ENCODE results near the gene ADK.
"Not testable (repeated sequence)": the region's sequence is repeated elsewhere in the genome, so short reads cannot be mapped to it uniquely, and the experiment has no call there.

ADK gene

DNA sequence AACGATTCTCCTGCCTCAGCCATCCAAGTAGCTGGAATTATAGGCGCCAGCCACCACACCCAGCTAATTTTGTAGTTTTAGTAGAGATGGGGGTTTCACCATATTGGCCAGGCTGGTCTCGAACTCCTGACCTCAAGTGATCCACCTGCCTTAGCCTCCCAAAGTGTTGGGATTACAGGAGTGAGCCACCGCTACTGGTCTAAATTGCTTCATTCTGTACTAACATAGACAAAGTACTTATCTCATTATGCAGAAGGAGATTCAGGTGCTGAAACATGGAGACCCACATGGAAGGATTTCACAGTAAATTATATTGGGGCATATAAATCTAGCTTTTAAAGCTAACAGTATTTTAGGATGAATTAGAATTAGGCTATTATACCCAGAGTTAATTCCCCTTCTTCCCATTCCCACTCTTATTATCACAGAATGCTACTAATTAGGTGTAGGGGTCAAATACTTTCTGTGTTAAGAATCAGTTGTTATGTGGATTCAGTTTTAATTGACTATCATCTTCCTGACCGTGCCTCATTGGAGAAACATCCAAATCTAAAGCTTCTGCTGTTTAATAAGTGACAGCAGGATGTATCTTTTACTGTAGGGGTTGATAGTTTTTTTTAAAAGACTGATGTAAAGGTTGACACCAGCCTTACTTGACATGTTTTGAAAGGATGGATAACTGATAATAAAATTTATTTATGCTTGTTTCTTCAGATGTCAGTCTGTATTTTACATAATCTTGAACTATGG lies 27.2 kb downstream of the ADK start:
- Histone ChIP-seq H3K36me3 (ENCODE audit: control insufficient read depth, insufficient read depth, low read length) (no peaks in the 10 kb centered on the region), H3K27me3 (ENCODE audit: control insufficient read depth, insufficient read depth, low read length, poor library complexity, severe bottlenecking) (no peaks in the 10 kb centered on the region), H3K9me3 (ENCODE audit: control insufficient read depth, low read length) (no peaks in the 10 kb centered on the region), H3K27ac (ENCODE audit: insufficient read depth, low read depth, low read length, poor library complexity, severe bottlenecking) (no peak overlapping the region), H3K4me3 (ENCODE audit: insufficient read depth, low read depth, low read length) (no peak overlapping the region), H3K4me1 (ENCODE audit: control insufficient read depth, insufficient read depth, low read length) (no peaks in the 10 kb centered on the region)
- WGBS, 2 experiments: 85 to 90% methylated on average over 5 of the region's 5 CpGs

GRCh38 chr10:74179111-74179710 lies 28.2 kb downstream of the ADK start:
- H3K9me3 ChIP-seq (ENCODE audit: control insufficient read depth, low read length): no peaks in the 10 kb centered on the region
- H3K4me1 ChIP-seq (ENCODE audit: control insufficient read depth, insufficient read depth, low read length): no peaks in the 10 kb centered on the region
- no peaks in the 10 kb centered on the region for H3K36me3 ChIP-seq (ENCODE audit: control insufficient read depth, insufficient read depth, low read length)
- H3K27me3 ChIP-seq (ENCODE audit: control insufficient read depth, insufficient read depth, low read length, poor library complexity, severe bottlenecking): no peaks in the 10 kb centered on the region
- WGBS, 2 experiments: 93 to 96% methylated on average over 2 of the region's 2 CpGs
- H3K27ac ChIP-seq (ENCODE audit: insufficient read depth, low read depth, low read length, poor library complexity, severe bottlenecking): no peak overlapping the region
- no peak overlapping the region for H3K4me3 ChIP-seq (ENCODE audit: insufficient read depth, low read depth, low read length)

DNA sequence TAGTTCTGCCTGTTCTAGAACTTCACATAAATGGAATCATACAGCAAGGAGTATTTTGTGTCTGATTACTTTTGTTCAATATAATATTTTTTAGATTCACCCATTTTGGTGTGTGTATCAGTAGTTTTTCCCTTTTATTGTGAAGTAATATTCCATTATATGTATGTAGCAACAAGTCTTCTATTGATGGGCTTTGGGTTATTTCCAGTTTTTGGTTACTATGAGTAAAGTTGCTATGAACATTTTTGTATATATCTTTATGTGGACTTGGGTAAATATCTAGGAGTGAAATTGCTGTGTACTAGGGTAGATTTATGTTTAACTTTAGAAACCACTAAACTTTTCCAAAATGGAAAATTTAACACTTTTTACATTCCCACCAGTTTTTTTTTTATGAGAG lies 35.7 kb downstream of the ADK start:
- Histone ChIP-seq H3K4me1 (ENCODE audit: control insufficient read depth, insufficient read depth, low read length) (no peaks in the 10 kb centered on the region), H3K27ac (ENCODE audit: insufficient read depth, low read depth, low read length, poor library complexity, severe bottlenecking) (no peak overlapping the region), H3K27me3 (ENCODE audit: control insufficient read depth, insufficient read depth, low read length, poor library complexity, severe bottlenecking) (no peaks in the 10 kb centered on the region), H3K4me3 (ENCODE audit: insufficient read depth, low read depth, low read length) (no peak overlapping the region), H3K9me3 (ENCODE audit: control insufficient read depth, low read length) (no peaks in the 10 kb centered on the region), H3K36me3 (ENCODE audit: control insufficient read depth, insufficient read depth, low read length) (no peaks in the 10 kb centered on the region)

- no peaks in the 10 kb centered on the region for H3K27me3 ChIP-seq (ENCODE audit: control insufficient read depth, insufficient read depth, low read length, poor library complexity, severe bottlenecking)
- H3K36me3 ChIP-seq (ENCODE audit: control insufficient read depth, insufficient read depth, low read length): no peaks in the 10 kb centered on the region
- 100% methylated on average over 1 of the region's 1 CpG for WGBS, 2 experiments
- H3K9me3 ChIP-seq (ENCODE audit: control insufficient read depth, low read length): no peaks in the 10 kb centered on the region
- H3K4me3 ChIP-seq (ENCODE audit: insufficient read depth, low read depth, low read length): no peak overlapping the region
- no peak overlapping the region for H3K27ac ChIP-seq (ENCODE audit: insufficient read depth, low read depth, low read length, poor library complexity, severe bottlenecking)
- no peaks in the 10 kb centered on the region for H3K4me1 ChIP-seq (ENCODE audit: control insufficient read depth, insufficient read depth, low read length)
These were observed 36.2 kb downstream of the ADK start for GRCh38 chr10:74187237-74187636.

GRCh38 chr10:74188617-74189016 lies 37.6 kb downstream of the ADK start:
- not testable (repeated sequence) for H3K27me3 ChIP-seq (ENCODE audit: control insufficient read depth, insufficient read depth, low read length, poor library complexity, severe bottlenecking); H3K4me1 ChIP-seq (ENCODE audit: control insufficient read depth, insufficient read depth, low read length); H3K27ac ChIP-seq (ENCODE audit: insufficient read depth, low read depth, low read length, poor library complexity, severe bottlenecking); H3K9me3 ChIP-seq (ENCODE audit: control insufficient read depth, low read length); H3K4me3 ChIP-seq (ENCODE audit: insufficient read depth, low read depth, low read length); H3K36me3 ChIP-seq (ENCODE audit: control insufficient read depth, insufficient read depth, low read length)
- 93 to 94% methylated on average over 13 of the region's 13 CpGs for WGBS, 2 experiments

DNA sequence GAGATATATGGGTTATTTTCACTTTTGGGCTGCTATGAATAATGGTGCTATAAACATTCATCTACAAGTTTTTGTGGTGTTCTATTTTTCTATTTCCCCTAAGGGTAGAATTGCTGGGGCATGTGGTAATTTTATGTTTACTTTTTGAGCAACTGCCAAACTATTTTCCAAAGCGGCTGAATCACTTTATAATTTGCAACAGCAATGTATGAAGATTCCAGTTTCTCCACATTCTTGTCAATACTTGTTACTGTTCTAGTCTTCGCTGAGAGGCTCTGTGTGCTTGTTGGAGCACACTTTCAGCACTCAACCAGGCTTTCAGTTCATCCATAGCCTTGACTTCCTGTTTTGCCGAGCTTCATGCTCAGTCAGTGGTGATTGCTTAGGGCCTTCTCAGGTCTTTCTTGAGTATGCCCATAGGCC lies 39.0 kb downstream of the ADK start:
- whole genome bisulfite sequencing, 2 experiments: 68 to 80% methylated on average over 3 of the region's 3 CpGs
- Histone ChIP-seq H3K9me3 (ENCODE audit: control insufficient read depth, low read length) (no peaks in the 10 kb centered on the region), H3K4me3 (ENCODE audit: insufficient read depth, low read depth, low read length) (no peak overlapping the region), H3K27me3 (ENCODE audit: control insufficient read depth, insufficient read depth, low read length, poor library complexity, severe bottlenecking) (no peaks in the 10 kb centered on the region), H3K27ac (ENCODE audit: insufficient read depth, low read depth, low read length, poor library complexity, severe bottlenecking) (no peak overlapping the region), H3K4me1 (ENCODE audit: control insufficient read depth, insufficient read depth, low read length) (no peaks in the 10 kb centered on the region), H3K36me3 (ENCODE audit: control insufficient read depth, insufficient read depth, low read length) (no peaks in the 10 kb centered on the region)

DNA sequence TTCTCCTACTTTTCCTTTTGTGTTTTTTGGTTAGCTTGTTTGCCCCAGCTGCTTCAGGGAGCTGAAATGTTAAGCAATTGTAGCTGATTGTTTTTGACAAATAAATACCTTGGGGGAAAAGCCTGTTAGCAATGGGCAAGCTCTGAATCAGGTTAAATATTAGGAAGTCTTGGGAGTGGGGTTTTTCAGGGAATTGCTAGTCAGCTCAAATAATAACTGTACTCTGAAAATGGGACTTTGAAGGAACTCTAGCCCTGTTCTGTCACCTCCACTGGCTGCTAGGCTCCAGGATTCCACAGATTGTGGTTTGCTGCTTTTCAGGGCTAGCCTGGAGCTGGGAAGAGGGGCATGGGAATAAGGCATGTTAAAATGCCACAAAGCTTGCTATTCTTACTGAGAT lies 39.5 kb downstream of the ADK start:
- Histone ChIP-seq H3K36me3 (ENCODE audit: control insufficient read depth, insufficient read depth, low read length) (no peaks in the 10 kb centered on the region), H3K9me3 (ENCODE audit: control insufficient read depth, low read length) (no peaks in the 10 kb centered on the region), H3K4me3 (ENCODE audit: insufficient read depth, low read depth, low read length) (no peak overlapping the region), H3K27ac (ENCODE audit: insufficient read depth, low read depth, low read length, poor library complexity, severe bottlenecking) (no peak overlapping the region), H3K4me1 (ENCODE audit: control insufficient read depth, insufficient read depth, low read length) (no peaks in the 10 kb centered on the region), H3K27me3 (ENCODE audit: control insufficient read depth, insufficient read depth, low read length, poor library complexity, severe bottlenecking) (no peaks in the 10 kb centered on the region)

GRCh38 chr10:74194545-74194944 lies 43.5 kb downstream of the ADK start:
- no peak overlapping the region for H3K4me3 ChIP-seq (ENCODE audit: insufficient read depth, low read depth, low read length)
- 94 to 96% methylated on average over 3 of the region's 3 CpGs for whole genome bisulfite sequencing, 2 experiments
- H3K27ac ChIP-seq (ENCODE audit: insufficient read depth, low read depth, low read length, poor library complexity, severe bottlenecking): no peak overlapping the region
- no peaks in the 10 kb centered on the region for H3K27me3 ChIP-seq (ENCODE audit: control insufficient read depth, insufficient read depth, low read length, poor library complexity, severe bottlenecking)
- H3K36me3 ChIP-seq (ENCODE audit: control insufficient read depth, insufficient read depth, low read length): no peaks in the 10 kb centered on the region
- H3K9me3 ChIP-seq (ENCODE audit: control insufficient read depth, low read length): no peaks in the 10 kb centered on the region
- no peaks in the 10 kb centered on the region for H3K4me1 ChIP-seq (ENCODE audit: control insufficient read depth, insufficient read depth, low read length)

GRCh38 chr10:74194999-74195398 lies 44.0 kb downstream of the ADK start:
- Histone ChIP-seq H3K27ac (ENCODE audit: insufficient read depth, low read depth, low read length, poor library complexity, severe bottlenecking) (no peak overlapping the region), H3K4me1 (ENCODE audit: control insufficient read depth, insufficient read depth, low read length) (no peaks in the 10 kb centered on the region), H3K9me3 (ENCODE audit: control insufficient read depth, low read length) (no peaks in the 10 kb centered on the region), H3K4me3 (ENCODE audit: insufficient read depth, low read depth, low read length) (no peak overlapping the region), H3K36me3 (ENCODE audit: control insufficient read depth, insufficient read depth, low read length) (no peaks in the 10 kb centered on the region), H3K27me3 (ENCODE audit: control insufficient read depth, insufficient read depth, low read length, poor library complexity, severe bottlenecking) (no peaks in the 10 kb centered on the region)
- WGBS, 2 experiments: 93% methylated on average over 2 of the region's 3 CpGs; no CpG with 5 or more reads in 1 of the 2 experiments

GRCh38 chr10:74199315-74199714 lies 48.3 kb downstream of the ADK start:
- 87 to 97% methylated on average over 4 of the region's 4 CpGs for WGBS, 2 experiments

More at GRCh38 chr10:74199315-74199714, 48.3 kb downstream of the ADK start:
- Histone ChIP-seq H3K4me1 (ENCODE audit: control insufficient read depth, insufficient read depth, low read length) (no peaks in the 10 kb centered on the region), H3K36me3 (ENCODE audit: control insufficient read depth, insufficient read depth, low read length) (no peaks in the 10 kb centered on the region), H3K4me3 (ENCODE audit: insufficient read depth, low read depth, low read length) (no peak overlapping the region), H3K27me3 (ENCODE audit: control insufficient read depth, insufficient read depth, low read length, poor library complexity, severe bottlenecking) (no peaks in the 10 kb centered on the region), H3K27ac (ENCODE audit: insufficient read depth, low read depth, low read length, poor library complexity, severe bottlenecking) (no peak overlapping the region), H3K9me3 (ENCODE audit: control insufficient read depth, low read length) (no peaks in the 10 kb centered on the region)
